Measurements from ENCODE around the gene GRK5.

GRCh38 chr10:119292968-119293760 lies 85.8 kb downstream of the GRK5 start:
- no peak for TF ChIP-seq POLR2AphosphoS5 (IDR thresholded peaks at IDR 0.05)
- no peak for TF ChIP-seq CTCF (IDR thresholded peaks at IDR 0.05)
- no peak for TF ChIP-seq POLR2A (IDR thresholded peaks at IDR 0.05)
- TF ChIP-seq EP300 (IDR thresholded peaks at IDR 0.05) = no peak
